IMR-90 (cell line): ENCODE measurements around the gene P2RY2. TPM values are rescaled to one million over a fixed set of nuclear protein-coding genes. Genes with fewer than 3 reads are reported as not detected.
A peak's percentile ranks its signal among the peaks of the same experiment; 100 is the strongest.

Experiments
- ATAC-seq: fragments of 200-7000 bp; cut with Tn5 transposase; 2 replicates; pipeline ENCODE4 v1.9.1; 2020; ENCODE audit warnings: low read depth, mild to moderate bottlenecking, moderate library complexity
- BruUV-seq: library from RNA; stranded (reverse); fragments of 400-500 nt; replicated peaks from 2 replicates; lab custom pipeline; 2021; lab: Mats Ljungman, UMichigan
- CTCF ChIA-PET: fragments of 300-600 bp; formaldehyde crosslinking; extraction: SDS; loops from one replicate; lab custom pipeline; 2021; ENCODE audit warnings: antibody characterized with exemption; lab: Yijun Ruan, JAX
- POLR2A ChIA-PET: fragments of 300-600 bp; sonication (Branson Sonifier 250); formaldehyde crosslinking; loops from one replicate; lab custom pipeline; 2022; ENCODE audit warnings: antibody characterized with exemption; ENCODE audit not compliant: unreplicated experiment; lab: Charles Lee
- DNase-seq: peaks from one replicate; pipeline ENCODE4 v3.0.0; 2013
- H2AFZ ChIP-seq: replicated peaks from 2 replicates; pipeline ENCODE3; 2013; ENCODE audit warnings: low read length, mild to moderate bottlenecking; ENCODE audit not compliant: poor library complexity
- H2AK5ac ChIP-seq: 2 replicates; pipeline ENCODE4 v1.6.1; 2013; ENCODE audit warnings: low read depth, low read length, inconsistent platforms
- H2AK9ac ChIP-seq: replicated peaks from 2 replicates; pipeline ENCODE3; 2013; ENCODE audit warnings: mild to moderate bottlenecking, low read depth, low read length, moderate library complexity; ENCODE audit not compliant: poor library complexity
- H2BK120ac ChIP-seq: 2 replicates; pipeline ENCODE4 v1.6.1; 2013; ENCODE audit warnings: low read depth, low read length, inconsistent platforms
- H2BK15ac ChIP-seq: 3 replicates; pipeline ENCODE4 v1.6.1; 2013; ENCODE audit warnings: low read depth, low read length, inconsistent platforms
- H2BK20ac ChIP-seq: 2 replicates; pipeline ENCODE4 v1.6.1; 2013; ENCODE audit warnings: low read depth, mild to moderate bottlenecking, inconsistent platforms, low read length, moderate library complexity
- H2BK5ac ChIP-seq: 2 replicates; pipeline ENCODE4 v1.6.1; 2013; ENCODE audit warnings: mild to moderate bottlenecking, low read depth, low read length, inconsistent platforms; ENCODE audit not compliant: poor library complexity, severe bottlenecking
- H3K14ac ChIP-seq: replicated peaks from 2 replicates; pipeline ENCODE4 v1.6.1; 2013; ENCODE audit warnings: low read depth, low read length, inconsistent platforms
- H3K18ac ChIP-seq: 2 replicates; pipeline ENCODE4 v1.6.1; 2013; ENCODE audit warnings: low read depth, low read length, control low read depth
- H3K23ac ChIP-seq: 2 replicates; pipeline ENCODE4 v1.6.1; 2013; ENCODE audit warnings: low read depth, low read length, inconsistent platforms
- H3K27ac ChIP-seq: 2 replicates; pipeline ENCODE4 v1.5.1; 2013; ENCODE audit warnings: mild to moderate bottlenecking, control low read depth, low read length; ENCODE audit not compliant: insufficient read depth
- H3K27me3 ChIP-seq: 2 replicates; pipeline ENCODE4 v1.6.1; 2013; ENCODE audit warnings: low read length; ENCODE audit not compliant: control insufficient read depth, insufficient read depth
- H3K36me3 ChIP-seq: 2 replicates; pipeline ENCODE4 v1.6.1; 2013; ENCODE audit warnings: low read length, mixed read lengths; ENCODE audit not compliant: control insufficient read depth, insufficient read depth
- H3K4ac ChIP-seq: 2 replicates; pipeline ENCODE4 v1.6.1; 2013; ENCODE audit warnings: low read depth, low read length, inconsistent platforms
- H3K4me1 ChIP-seq: 2 replicates; pipeline ENCODE4 v1.6.1; 2013; ENCODE audit warnings: low read length, mixed read lengths; ENCODE audit not compliant: control insufficient read depth, insufficient read depth
- H3K4me2 ChIP-seq: 2 replicates; pipeline ENCODE4 v1.6.1; 2013; ENCODE audit warnings: low read depth, mild to moderate bottlenecking, control low read depth, low read length, moderate library complexity
- H3K4me3 ChIP-seq: 2 replicates; pipeline ENCODE4 v1.5.1; 2013; ENCODE audit warnings: low read depth, mild to moderate bottlenecking, control low read depth, low read length, moderate library complexity; ENCODE audit not compliant: insufficient read depth
- H3K56ac ChIP-seq: 2 replicates; pipeline ENCODE4 v1.6.1; 2013; ENCODE audit warnings: low read length, inconsistent platforms; ENCODE audit not compliant: insufficient read depth; ENCODE audit errors: extremely low read depth
- H3K79me1 ChIP-seq, 2 experiments: 2 replicates each; pipeline ENCODE4 v1.6.1; 2013; ENCODE audit warnings: low read length in 2 of 2, inconsistent platforms in 1 of 2, low read depth in 1 of 2
- H3K9ac ChIP-seq: 2 replicates; pipeline ENCODE4 v1.6.1; 2013; ENCODE audit warnings: low read depth, low read length, control low read depth
- H3K9me1 ChIP-seq: 2 replicates; pipeline ENCODE4 v1.6.1; 2013; ENCODE audit warnings: low read length, inconsistent platforms; ENCODE audit not compliant: insufficient read depth
- H3K9me3 ChIP-seq: 2 replicates; pipeline ENCODE4 v1.6.1; 2013; ENCODE audit warnings: low read length; ENCODE audit not compliant: control insufficient read depth, insufficient read depth
- H4K20me1 ChIP-seq: 2 replicates; pipeline ENCODE4 v1.6.1; 2013; ENCODE audit warnings: low read length, inconsistent platforms; ENCODE audit not compliant: insufficient read depth
- H4K5ac ChIP-seq: 2 replicates; pipeline ENCODE4 v1.6.1; 2013; ENCODE audit warnings: mild to moderate bottlenecking, low read depth, low read length, control low read depth
- H4K8ac ChIP-seq, 2 experiments: 2 replicates each; pipeline ENCODE4 v1.6.1; 2013; ENCODE audit warnings: low read depth in 2 of 2, low read length in 2 of 2, control low read depth in 1 of 2, inconsistent platforms in 1 of 2
- H4K91ac ChIP-seq: 2 replicates; pipeline ENCODE4 v1.6.1; 2013; ENCODE audit warnings: low read depth, low read length, inconsistent platforms; ENCODE audit not compliant: insufficient read depth
- CEBPB ChIP-seq: IDR thresholded peaks from 2 replicates; pipeline ENCODE4 v1.6.1; 2012; ENCODE audit warnings: low read depth, low read length, improper control_type of control experiment
- WGBS, 2 experiments: methylation state at CpG; one replicate each; pipeline versions ENCODE4 v1.1.5 to v1.1.7; 2013; ENCODE audit warnings: missing lambda C conversion rate in 2 of 2; ENCODE audit not compliant: insufficient read length in 1 of 2; ENCODE audit errors: extremely low coverage in 2 of 2; 5-methylcytosine and 5-hydroxymethylcytosine counted together
- dilution Hi-C: fragments of 300-500 bp; cut with HindIII; formaldehyde crosslinking; loops from one replicate; pipeline ENCODE4 v1.14.3; 2018; ENCODE audit warnings: low sequenced_read_pairs; ENCODE audit not compliant: unreplicated experiment
- in situ Hi-C: fragments of 300-500 bp; cut with MboI; formaldehyde crosslinking; loops from 3 replicates; pipeline ENCODE4 v1.14.3; 2019; ENCODE audit warnings: low sequenced_read_pairs, inconsistent platforms, mixed read lengths
- intact Hi-C: fragments of 100-400 bp; cut with micrococcal nuclease; formaldehyde crosslinking; loops from 2 replicates; pipeline ENCODE4 v1.10.0; 2022
- polyA plus RNA-seq, 3 experiments: library from polyadenylated mRNA; depleted of rRNA; stranded (reverse); fragments of >200 nt; gene quantifications; 2 replicates each; pipeline ENCODE4 v1.2.3, GENCODE V29; 2012; ENCODE audit warnings: low replicate concordance in 1 of 3
- total RNA-seq: library from RNA; depleted of rRNA; stranded (reverse); fragments of >200 nt; gene quantifications from 2 replicates; pipeline ENCODE4 v1.2.3, GENCODE V29; 2012
- TF ChIP-seq, protein P1 (sequence below): fragments of 150-350 bp; IDR thresholded peaks from 2 replicates; pipeline ENCODE4 v1.6.1; 2017; ENCODE audit warnings: mild to moderate bottlenecking, antibody characterized with exemption, low read length, low read depth

The P2RY2 gene
- total and polyA plus RNA-seq, 2 of the 4 experiments (the other 2 are of a cell fraction), result not detected

DNA sequence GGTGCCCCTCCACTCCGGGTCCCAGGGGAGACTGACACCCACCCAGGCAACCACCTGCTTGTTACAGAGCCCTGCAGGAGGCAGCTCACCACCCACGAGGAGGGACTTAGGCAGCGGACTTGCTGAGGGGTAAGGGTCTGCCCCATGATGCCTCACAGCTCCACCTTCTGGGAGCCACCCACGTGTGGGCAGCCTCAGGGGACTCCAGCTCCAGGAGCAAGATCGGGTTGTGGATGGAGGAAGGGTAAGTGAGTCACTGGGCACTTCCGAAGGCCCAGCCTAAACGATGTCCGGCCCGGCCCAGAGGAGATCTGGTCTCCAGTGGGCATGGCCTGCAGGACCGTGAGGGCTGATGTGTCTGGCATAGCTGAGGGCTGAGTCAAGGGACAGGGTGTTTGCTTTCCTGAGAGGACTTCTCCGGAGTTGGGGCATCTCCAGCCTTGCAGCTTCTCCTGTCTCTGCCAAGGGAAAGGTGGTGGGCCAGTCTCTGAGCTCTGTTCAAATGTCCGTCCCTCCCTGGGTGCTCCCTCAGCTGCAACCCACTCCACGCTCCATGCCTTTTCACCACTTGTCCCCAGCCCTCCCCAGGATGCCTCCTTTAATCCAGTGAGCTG is 32.3 kb upstream of the P2RY2 start (continued):
- TF ChIP-seq, protein P1, sequence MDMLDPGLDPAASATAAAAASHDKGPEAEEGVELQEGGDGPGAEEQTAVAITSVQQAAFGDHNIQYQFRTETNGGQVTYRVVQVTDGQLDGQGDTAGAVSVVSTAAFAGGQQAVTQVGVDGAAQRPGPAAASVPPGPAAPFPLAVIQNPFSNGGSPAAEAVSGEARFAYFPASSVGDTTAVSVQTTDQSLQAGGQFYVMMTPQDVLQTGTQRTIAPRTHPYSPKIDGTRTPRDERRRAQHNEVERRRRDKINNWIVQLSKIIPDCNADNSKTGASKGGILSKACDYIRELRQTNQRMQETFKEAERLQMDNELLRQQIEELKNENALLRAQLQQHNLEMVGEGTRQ, result peak; percentile 40

- no TSS peak for BruUV-seq
- Histone ChIP-seq H3K4me3 (no peak overlapping the region), H2BK120ac (peak overlapping the region; percentile 84), H2AK9ac (peak overlapping the region; percentile 70), H3K4me2 (no peak overlapping the region), H2BK5ac (peak overlapping the region; percentile 37), H3K79me1 (no peaks in the 10 kb centered on the region), H2BK20ac (peak overlapping the region; percentile 90), H2AFZ (peak overlapping the region; percentile 83), H4K20me1 (no peaks in the 10 kb centered on the region), H2BK15ac (peak overlapping the region; percentile 4; the same call in 1 of the 3 replicates), H3K36me3 (no peaks in the 10 kb centered on the region), H3K27me3 (peaks cover 1% of the 10 kb centered on the region; the same call in 1 of the 2 replicates), H4K5ac (peak overlapping the region; percentile 25), H3K9me3 (no peaks in the 10 kb centered on the region), H3K27ac (no peak overlapping the region; the same call in 1 of the 2 replicates), H3K56ac (no peak overlapping the region), H3K9me1 (peaks cover 19% of the 10 kb centered on the region), H3K23ac (no peak overlapping the region), H3K9ac (no peak overlapping the region), H3K18ac (peak overlapping the region; percentile 29; the same call in 1 of the 2 replicates), H3K4ac (peak overlapping the region; percentile 73), H4K8ac (peak overlapping the region in 1 of 2 experiments; percentile 79; a peak in 2 of 4 replicates), H3K14ac (peak overlapping the region; percentile 84), H3K4me1 (peaks cover 7% of the 10 kb centered on the region), H4K91ac (peak overlapping the region; percentile 58), H2AK5ac (peak overlapping the region; percentile 88)
- intact Hi-C loops (no loop called here), in situ Hi-C loops (loop anchor here (5.0 kb wide), 1 partner anchor 101 kb away; no protein-coding TSS in a partner anchor), dilution Hi-C loops (no loop called here)
- 96% methylated on average over 7 of the region's 10 CpGs; no CpG with 5 or more reads in 1 of the 2 experiments for WGBS, 2 experiments
- TF ChIP-seq CEBPB, result no peak
- ChIA-PET CTCF (interaction anchor here (0.7 to 6.0 kb wide), 6 partner anchors 50 to 355 kb away, joined by 3 to 34 read pairs (median 3); no protein-coding TSS in a partner anchor), POLR2A (no interaction called here)
- DNase-seq, result no peak
- ATAC-seq, result peak; percentile 10; the same call in 1 of the 2 replicates
Observed at GRCh38 chr11:73186294-73186850, 31.7 kb upstream of the P2RY2 start.
